Kidney (tissue), 14 donors: ENCODE data around the gene TOB1. TPM values are rescaled to one million over a fixed set of nuclear protein-coding genes. Genes with fewer than 3 reads are reported as not detected.
"Not testable (repeated sequence)": the region's sequence is repeated elsewhere in the genome, so short reads cannot be mapped to it uniquely, and the experiment has no call there.

Experiments
- DNase-seq, 5 donors: peaks; one replicate each; pipeline ENCODE4 v3.0.0-alpha.2; 2013 to 2020
- FAIRE-seq: peaks from 2 replicates; lab custom pipeline; 2012; peaks lifted over from hg19 to GRCh38; lab: Jason Lieb, UNC
- H3K27ac ChIP-seq, 2 donors: one replicate each; pipeline ENCODE4 v1.7.0; 2013; ENCODE audit warnings: low read depth in 2 of 2, low read length in 2 of 2, inconsistent platforms in 1 of 2
- H3K27me3 ChIP-seq: one replicate; pipeline ENCODE4 v1.7.1; 2013; ENCODE audit warnings: low read length, inconsistent platforms; ENCODE audit not compliant: control insufficient read depth, insufficient read depth
- H3K36me3 ChIP-seq, 3 donors: one replicate each; pipeline versions ENCODE4 v1.7.0 to v1.7.1; 2013; ENCODE audit warnings: low read length in 3 of 3, control low read depth in 1 of 3, inconsistent platforms in 1 of 3; ENCODE audit not compliant: insufficient read depth in 3 of 3, control insufficient read depth in 2 of 3
- H3K4me1 ChIP-seq, 3 donors: one replicate each; pipeline versions ENCODE4 v1.7.0 to v1.7.1; 2013; ENCODE audit warnings: low read length in 3 of 3, inconsistent platforms in 1 of 3, low read depth in 1 of 3; ENCODE audit not compliant: control insufficient read depth in 2 of 3, insufficient read depth in 2 of 3
- H3K4me3 ChIP-seq, 3 donors: one replicate each; pipeline versions ENCODE4 v1.7.0 to v1.8.1; 2013; ENCODE audit warnings: low read length in 3 of 3, control low read depth in 1 of 3, inconsistent platforms in 1 of 3
- H3K9ac ChIP-seq, 3 donors: one replicate each; pipeline versions ENCODE4 v1.7.0 to v1.7.1; 2013; ENCODE audit warnings: low read length in 3 of 3, control low read depth in 1 of 3, inconsistent platforms in 1 of 3
- H3K9me3 ChIP-seq, 3 donors: one replicate each; pipeline versions ENCODE4 v1.7.0 to v1.7.1; 2013; ENCODE audit warnings: low read length in 3 of 3, control low read depth in 1 of 3, inconsistent platforms in 1 of 3; ENCODE audit not compliant: control insufficient read depth in 2 of 3, insufficient read depth in 1 of 3
- intact Hi-C: fragments of 100-400 bp; cut with DNase I; formaldehyde crosslinking; loops from one replicate; pipeline ENCODE4 v1.11.1; 2022
- polyA plus RNA-seq: library from polyadenylated mRNA; stranded (reverse); fragments of 350-450 nt; fragmentation: Illumina TruSeq; extraction: RNeasy Lipid Tissue Mini Kit (QIAGEN cat#74804); gene quantifications from one replicate; pipeline ENCODE4 v1.2.3, GENCODE V29; 2014; ENCODE audit warnings: low read depth, low replicate concordance; ENCODE audit not compliant: insufficient read depth
- total RNA-seq: library from RNA; stranded (reverse); fragmentation: NEBNext Ultra II Directional; extraction: Animal tissue kit (Norgen Biotek cat#: 25700); gene quantifications from one replicate; pipeline ENCODE4 v1.2.1, GENCODE V29; 2021
- TF ChIP-seq, protein P1 (sequence below): IDR thresholded peaks from 3 replicates; pipeline ENCODE4 v1.5.1; 2012; ENCODE audit warnings: mild to moderate bottlenecking, moderate library complexity, borderline replicate concordance; ENCODE audit not compliant: insufficient read depth; ENCODE audit errors: extremely low read depth
- donor health status: control.
- donor health status: control.
- donor health status: control.
- donor health status: control.
- donor health status: control.
- donor health status: DM: yes; HTN: yes; CAD: no.
- donor health status: Normal renal cell carcinoma (clear cell type).

The TOB1 gene
- total and polyA plus RNA-seq, 2 donors from 2014 or later, result 52.5 to 141 TPM

GRCh38 chr17:50899005-50899460 is 32.9 kb upstream of the TOB1 start:
- no peaks in the 10 kb centered on the region for H3K9me3 ChIP-seq
- DNase-seq (no peak), FAIRE-seq (no peak)
- H3K4me1 ChIP-seq, result peaks cover 8 to 24% (median 12%) of the 10 kb centered on the region in 3 donors
- no peak overlapping the region for H3K9ac ChIP-seq
- TF ChIP-seq, protein P1, sequence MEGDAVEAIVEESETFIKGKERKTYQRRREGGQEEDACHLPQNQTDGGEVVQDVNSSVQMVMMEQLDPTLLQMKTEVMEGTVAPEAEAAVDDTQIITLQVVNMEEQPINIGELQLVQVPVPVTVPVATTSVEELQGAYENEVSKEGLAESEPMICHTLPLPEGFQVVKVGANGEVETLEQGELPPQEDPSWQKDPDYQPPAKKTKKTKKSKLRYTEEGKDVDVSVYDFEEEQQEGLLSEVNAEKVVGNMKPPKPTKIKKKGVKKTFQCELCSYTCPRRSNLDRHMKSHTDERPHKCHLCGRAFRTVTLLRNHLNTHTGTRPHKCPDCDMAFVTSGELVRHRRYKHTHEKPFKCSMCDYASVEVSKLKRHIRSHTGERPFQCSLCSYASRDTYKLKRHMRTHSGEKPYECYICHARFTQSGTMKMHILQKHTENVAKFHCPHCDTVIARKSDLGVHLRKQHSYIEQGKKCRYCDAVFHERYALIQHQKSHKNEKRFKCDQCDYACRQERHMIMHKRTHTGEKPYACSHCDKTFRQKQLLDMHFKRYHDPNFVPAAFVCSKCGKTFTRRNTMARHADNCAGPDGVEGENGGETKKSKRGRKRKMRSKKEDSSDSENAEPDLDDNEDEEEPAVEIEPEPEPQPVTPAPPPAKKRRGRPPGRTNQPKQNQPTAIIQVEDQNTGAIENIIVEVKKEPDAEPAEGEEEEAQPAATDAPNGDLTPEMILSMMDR, result no peak
- intact Hi-C loops, result no loop called here
- no peaks in the 10 kb centered on the region for H3K36me3 ChIP-seq
- no peaks in the 10 kb centered on the region for H3K27me3 ChIP-seq
- H3K27ac ChIP-seq, result no peak overlapping the region
- no peak overlapping the region for H3K4me3 ChIP-seq

- FAIRE-seq, result no peak
- intact Hi-C loops, result no loop called here
- Histone ChIP-seq H3K9ac (no peak overlapping the region), H3K9me3 (no peaks in the 10 kb centered on the region), H3K4me1 (peaks cover 5 to 19% (median 9%) of the 10 kb centered on the region in 3 donors), H3K27ac (no peak overlapping the region), H3K4me3 (no peak overlapping the region), H3K36me3 (no peaks in the 10 kb centered on the region), H3K27me3 (no peaks in the 10 kb centered on the region)
- TF ChIP-seq, protein P1, result no peak
- peak in 1 of 5 donors; percentile 24 for DNase-seq
Measured at GRCh38 chr17:50898369-50899004, 32.3 kb upstream of the TOB1 start.

- H3K9ac ChIP-seq, DNase-seq, H3K9me3 ChIP-seq, intact Hi-C loops, H3K27ac ChIP-seq, H3K36me3 ChIP-seq, H3K4me3 ChIP-seq, H3K27me3 ChIP-seq, FAIRE-seq, H3K4me1 ChIP-seq: not testable (repeated sequence)
Measured at GRCh38 chr17:50894513-50894912, 28.4 kb upstream of the TOB1 start.

DNA sequence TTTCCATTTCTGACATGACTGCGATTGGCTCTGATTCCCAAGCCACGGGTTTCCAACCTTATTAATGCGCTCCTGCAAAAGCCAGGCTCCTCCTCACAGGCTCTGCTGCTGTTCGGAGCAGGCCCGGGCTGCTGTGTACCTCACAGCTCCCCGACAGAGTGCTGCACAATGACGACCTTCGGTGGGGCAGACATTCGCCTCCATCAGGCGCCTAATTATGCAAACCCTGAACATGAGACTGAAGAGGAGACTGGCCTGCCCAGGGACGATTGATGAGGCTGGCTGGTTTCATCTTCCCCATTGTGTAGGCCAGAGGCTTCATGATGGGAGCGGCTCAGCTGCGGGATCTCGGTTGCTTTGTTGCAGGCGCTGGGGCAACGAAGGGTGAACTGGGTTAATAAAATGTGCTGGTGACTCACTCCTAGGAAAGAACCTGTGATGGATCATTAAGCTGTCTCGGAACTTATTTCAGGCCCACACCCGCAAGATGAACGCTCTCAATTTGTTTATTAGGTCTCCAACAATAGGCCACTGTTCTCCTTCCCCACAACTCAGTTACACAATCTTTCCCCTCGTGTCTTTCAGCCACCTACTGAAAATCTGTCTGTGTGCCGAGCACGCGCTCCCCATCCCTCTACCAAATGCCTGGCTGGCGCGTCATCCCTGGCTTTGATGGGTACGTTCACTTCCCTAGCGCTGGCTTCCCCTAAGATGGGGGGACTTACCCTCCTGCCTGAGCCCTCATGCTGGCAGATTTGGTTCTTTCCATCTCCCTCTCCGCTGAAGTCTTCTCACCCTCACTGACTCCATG is 27.2 kb upstream of the TOB1 start:
- Histone ChIP-seq H3K9me3 (no peaks in the 10 kb centered on the region), H3K9ac (peak overlapping the region in 1 of 3 donors; percentile 53), H3K27ac (peak overlapping the region; percentile 66 to 74), H3K36me3 (no peaks in the 10 kb centered on the region), H3K27me3 (no peaks in the 10 kb centered on the region), H3K4me3 (no peak overlapping the region), H3K4me1 (peaks cover 0 to 12% (median 7%) of the 10 kb centered on the region in 3 donors)
- intact Hi-C loops, result no loop called here
- DNase-seq (peak; percentile 78 to 94 (median 87)), FAIRE-seq (no peak)
- TF ChIP-seq, protein P1, result no peak
